Brain pericyte (primary cell): ENCODE data around the gene SLC20A1.
"Not testable (repeated sequence)": the region's sequence is repeated elsewhere in the genome, so short reads cannot be mapped to it uniquely, and the experiment has no call there.

ENCODE experiments used
- DNase-seq: peaks from one replicate; pipeline ENCODE4 v3.0.0-alpha.2; 2012; ENCODE audit warnings: low read depth, low spot score

Gene SLC20A1, protein sequence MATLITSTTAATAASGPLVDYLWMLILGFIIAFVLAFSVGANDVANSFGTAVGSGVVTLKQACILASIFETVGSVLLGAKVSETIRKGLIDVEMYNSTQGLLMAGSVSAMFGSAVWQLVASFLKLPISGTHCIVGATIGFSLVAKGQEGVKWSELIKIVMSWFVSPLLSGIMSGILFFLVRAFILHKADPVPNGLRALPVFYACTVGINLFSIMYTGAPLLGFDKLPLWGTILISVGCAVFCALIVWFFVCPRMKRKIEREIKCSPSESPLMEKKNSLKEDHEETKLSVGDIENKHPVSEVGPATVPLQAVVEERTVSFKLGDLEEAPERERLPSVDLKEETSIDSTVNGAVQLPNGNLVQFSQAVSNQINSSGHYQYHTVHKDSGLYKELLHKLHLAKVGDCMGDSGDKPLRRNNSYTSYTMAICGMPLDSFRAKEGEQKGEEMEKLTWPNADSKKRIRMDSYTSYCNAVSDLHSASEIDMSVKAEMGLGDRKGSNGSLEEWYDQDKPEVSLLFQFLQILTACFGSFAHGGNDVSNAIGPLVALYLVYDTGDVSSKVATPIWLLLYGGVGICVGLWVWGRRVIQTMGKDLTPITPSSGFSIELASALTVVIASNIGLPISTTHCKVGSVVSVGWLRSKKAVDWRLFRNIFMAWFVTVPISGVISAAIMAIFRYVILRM

DNA sequence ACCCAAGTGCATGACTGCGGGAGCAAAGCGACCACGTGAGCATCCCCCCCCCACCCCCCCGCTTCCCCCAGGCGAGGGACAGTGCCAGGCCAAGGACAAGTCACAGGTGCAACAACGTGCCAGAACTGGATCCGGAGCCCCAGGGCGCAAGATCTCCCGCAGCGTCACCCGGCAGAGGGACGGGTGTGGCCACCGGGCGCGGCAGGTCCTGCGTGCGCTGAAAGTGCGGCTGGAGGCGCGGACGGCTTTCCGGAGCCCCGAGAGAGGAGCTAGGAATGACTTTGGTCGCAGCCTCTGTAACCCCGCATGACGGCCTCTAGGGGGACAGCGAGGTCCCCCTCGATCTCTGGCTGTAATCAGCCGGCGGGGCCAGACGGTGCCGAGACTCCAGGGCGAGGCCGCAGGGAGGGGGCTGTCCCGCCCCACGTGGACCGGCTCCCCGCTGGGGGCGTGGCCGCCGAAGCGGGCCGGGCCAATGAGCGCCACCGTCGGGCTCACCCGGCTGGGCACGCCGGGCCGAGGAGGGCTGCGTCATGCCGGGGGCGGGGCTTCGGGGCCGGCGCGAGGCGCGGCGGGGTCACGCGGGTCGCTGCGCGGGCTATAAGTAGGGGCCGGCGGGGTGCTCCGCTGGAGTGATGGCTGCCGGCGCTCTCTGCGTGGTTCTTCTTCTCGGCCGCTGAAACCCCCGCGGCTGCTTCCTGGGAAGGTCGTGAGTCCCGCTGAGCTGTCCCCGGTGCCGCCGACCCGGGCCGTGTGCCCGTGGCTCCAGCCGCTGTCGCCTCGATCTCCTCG is at the start of gene SLC20A1:
SLC20A1 (plus strand) TSS at position 630 of the 792 bp plus-strand sequence. CDS start 890 bp downstream, outside the sequence.
- peak; percentile 59 for DNase-seq

DNA sequence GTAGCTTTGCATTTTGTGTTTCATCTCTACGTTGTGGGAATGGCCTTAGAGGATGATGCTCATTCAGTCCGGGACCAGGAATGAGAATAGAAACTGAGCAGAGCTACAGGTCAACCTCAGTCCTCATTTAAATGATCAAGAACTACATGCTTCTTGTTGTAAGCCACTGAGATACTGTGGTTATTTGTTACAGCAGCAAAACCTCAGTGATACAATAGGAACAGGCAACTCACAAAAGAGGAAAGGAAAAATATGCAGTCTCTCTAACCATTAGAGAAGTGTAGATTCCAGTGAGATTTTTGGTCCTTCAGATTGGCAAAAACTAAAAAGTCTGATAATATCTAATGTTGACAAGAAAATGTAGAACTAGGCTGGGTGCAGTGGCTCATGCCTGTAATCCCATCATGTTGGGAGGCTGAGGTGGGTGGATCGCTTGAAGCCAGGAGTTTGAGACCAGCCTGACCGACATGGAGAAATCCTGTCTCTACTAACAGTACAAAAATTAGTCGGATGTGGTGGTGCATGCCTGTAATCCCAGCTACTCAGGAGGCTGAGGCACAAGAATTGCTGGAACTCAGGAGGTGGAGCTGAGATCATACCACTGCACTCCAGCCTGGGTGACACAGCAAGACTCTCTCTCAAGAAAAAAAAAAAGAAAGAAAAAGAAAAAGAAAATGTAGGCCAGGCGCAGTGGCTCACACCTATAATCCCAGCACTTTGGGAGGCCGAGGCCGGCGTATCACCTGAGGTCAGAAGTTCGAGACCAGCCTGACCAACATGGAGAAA is 48.0 kb upstream of the SLC20A1 start:
- no peak for DNase-seq

DNA sequence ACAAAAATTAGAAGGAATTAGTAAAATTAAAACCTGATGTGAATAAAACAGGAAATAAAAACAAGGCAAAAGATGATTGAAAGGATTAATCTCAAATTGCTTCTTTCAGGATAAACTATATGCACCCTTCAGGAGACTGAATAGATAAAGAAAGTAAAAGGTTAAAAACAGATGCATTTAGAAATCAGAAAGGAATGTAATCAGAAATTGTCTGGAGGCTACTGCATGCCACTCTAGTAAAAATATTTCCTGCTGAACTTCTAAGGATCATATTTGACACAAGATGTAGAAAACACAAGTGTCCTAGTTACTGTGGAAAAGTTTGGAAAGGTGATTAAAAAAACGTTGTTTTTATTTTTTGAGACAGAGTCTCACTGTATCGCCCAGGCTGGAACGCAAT is 45.1 kb upstream of the SLC20A1 start:
- no peak for DNase-seq

- DNase-seq, result no peak
Measured at GRCh38 chr2:112601754-112602153, 44.0 kb upstream of the SLC20A1 start.

DNA sequence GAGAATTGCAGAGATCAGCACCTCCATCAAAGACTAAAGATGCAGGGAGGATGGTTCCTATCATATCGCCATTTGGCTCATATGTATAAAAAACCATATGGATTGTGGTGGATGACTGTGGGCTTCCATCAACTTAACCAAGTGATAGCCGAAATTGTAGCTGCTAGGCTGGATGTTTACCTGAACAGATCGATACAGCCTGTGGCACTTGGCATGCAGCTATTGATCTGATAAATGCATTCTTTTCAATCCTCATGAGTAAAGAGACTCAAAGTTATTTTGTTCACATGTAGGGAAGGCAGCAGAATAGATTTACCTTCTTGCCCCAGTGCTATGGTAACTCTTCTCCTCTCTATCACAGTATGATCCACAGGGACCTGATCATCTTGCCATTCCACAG is 42.8 kb upstream of the SLC20A1 start:
- no peak for DNase-seq

DNA sequence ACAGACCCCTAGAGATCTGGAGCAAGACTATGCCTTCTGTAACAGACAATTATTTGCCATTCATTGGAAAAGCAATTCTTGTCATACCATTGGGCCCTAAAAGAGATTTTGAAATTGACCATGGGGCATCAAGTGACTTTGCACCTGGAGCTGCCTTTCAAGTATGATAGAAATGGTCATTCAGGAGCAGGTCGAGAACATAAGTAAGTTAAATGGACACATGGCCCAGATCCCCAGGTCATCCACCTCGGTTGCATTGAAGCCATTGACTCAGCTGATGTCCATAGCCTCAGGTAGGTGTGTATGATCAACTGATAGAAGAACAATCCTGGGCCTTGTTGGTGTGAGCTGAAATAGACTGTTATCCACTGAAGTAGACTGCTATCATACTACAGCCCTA is 42.0 kb upstream of the SLC20A1 start:
- no peak for DNase-seq

DNA sequence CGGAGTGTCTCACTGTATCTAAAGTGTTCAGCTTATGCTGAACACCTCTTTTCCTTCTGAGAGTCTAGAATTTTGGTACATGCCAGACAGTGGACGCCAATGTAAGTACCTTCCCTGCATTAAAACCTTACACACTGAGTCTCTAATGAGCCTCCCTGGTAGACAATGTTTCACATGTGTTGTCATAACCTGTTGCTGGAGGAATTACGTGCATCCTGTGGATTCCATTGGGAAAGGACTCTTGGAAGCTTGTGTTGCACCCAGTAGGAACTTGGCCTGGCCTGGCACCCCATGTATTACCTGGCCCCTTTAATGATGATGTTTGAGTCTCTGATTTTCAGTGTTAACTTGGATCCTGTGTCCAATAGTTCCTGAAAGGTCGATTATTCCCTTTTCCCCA is 40.8 kb upstream of the SLC20A1 start:
- DNase-seq, result no peak

DNA sequence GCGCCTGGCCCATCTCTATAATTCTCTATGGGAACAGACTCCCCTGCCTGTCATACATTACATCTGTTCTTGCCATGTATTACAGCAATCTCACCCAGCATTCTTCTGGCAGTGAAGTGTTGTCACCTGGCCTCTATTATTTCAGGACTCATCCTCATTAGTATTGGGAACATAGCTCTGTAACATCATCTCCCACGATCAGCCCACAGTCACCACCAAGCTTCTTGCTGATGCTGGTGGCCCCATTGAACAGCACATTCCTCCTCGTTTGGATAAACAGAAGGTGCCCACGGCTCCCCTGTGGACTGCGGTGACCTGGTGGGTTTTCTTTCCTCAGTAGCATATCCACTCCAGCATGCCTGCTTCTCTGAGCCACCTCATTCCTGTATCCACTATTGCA is 39.8 kb upstream of the SLC20A1 start:
- no peak for DNase-seq

GRCh38 chr2:112606547-112606946 is 39.2 kb upstream of the SLC20A1 start:
- no peak for DNase-seq

DNA sequence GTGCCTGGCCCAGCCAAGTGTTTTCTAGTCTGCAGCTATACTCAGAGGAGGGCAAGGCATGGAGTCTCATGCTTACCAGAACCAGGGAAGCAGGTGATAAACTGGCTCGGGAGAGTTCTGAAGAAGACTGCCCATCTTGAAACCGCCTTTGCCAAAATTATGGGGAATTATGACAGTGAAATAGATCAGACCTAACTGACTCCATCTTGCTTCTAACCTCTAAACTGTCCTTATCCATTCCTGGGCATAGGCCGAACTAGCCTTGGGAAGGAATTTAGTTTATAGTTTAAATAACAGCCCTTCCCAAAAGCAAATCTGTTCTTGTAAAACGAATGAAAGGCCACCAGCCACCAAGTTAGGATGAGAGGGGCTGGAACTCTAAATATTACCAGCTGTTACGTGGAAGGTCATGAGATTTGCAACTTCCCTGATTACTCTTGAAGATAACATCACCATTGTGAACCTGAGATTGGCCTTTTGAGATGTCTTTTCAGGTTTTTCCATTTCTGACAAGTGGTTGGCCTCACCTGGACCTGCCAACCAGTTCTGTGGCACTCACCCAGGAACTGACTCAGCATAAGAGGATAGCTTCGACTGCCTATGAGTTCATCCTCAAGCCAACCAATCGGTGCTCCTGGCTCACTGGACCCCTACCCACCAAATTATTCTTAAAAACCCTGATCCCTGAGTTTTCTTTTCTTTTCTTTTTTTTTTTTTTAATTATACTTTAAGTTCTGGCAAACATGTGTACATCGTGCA is 37.9 kb upstream of the SLC20A1 start:
- DNase-seq, result no peak

DNA sequence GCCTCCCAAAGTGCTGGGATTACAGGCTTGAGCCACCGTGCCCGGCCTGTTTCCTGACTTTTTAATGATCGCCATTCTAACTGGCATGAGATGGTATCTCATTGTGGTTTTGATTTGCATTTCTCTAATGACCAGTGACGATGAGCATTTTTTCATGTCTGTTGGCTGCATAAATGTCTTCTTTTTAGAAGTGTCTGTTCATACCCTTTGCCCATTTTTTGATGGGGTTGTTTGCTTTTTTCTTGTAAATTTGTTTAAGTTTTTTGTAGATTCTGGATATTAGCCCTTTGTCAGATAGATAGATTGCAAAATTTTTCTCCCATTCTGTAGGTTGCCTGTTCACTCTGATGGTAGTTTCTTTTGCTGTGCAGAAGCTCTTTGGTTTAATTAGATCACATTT is 36.4 kb upstream of the SLC20A1 start:
- not testable (repeated sequence) for DNase-seq

GRCh38 chr2:112612283-112612682 is 33.5 kb upstream of the SLC20A1 start:
- not testable (repeated sequence) for DNase-seq

DNA sequence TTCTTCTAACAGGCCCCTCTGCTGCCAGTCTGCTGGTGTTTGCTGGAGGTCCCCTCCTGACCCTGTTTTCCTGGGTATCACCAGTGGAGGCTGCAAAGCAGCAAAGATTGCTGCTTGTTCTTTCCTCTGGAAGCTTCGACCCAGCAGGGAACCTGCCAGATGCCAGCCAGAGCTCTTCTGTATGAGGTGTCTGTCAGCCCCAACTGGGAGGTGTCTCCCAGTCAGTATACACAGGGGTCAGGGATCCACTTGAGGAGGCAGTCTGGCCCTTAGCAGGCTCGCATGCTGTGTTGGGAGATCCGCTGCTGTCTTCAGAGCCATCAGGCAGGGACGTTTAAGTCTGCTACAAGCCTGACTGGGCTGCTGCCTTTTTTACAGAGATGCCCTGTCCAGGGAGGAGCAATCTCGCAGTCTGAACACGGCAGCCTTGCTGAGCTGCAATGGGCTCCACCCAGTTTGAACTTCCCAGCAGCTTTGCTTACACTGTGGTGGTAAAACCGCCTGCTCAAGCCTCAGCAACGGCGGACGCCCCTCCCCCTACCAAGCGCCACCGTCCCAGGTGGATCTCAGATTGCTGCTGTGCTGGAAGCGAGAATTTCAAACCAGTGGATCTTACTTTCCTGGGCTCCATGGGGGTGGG is 31.4 kb upstream of the SLC20A1 start:
- DNase-seq, result no peak

- no peak for DNase-seq
Measured at GRCh38 chr2:112615051-112615450, 30.7 kb upstream of the SLC20A1 start.

DNA sequence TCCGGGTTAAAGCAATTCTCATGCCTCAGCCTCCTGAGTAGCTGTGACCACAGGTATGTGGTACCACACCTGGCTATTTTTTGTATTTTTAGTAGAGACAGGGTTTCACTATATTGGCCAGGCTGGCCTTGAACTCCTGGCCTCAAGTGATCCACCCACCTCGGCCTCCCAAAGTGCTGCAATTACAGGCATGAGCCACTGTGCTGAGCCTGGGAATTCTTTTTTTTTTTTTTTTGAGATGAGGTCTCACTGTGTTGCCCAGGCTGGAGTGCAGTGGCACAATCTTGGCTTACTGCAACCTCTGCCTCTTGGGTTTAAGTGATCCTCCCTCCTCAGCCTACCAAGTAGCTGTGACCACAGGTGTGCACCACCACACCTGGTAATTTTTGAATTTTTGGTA is 29.9 kb upstream of the SLC20A1 start:
- DNase-seq, result not testable (repeated sequence)

GRCh38 chr2:112618383-112618782 is 27.4 kb upstream of the SLC20A1 start:
- DNase-seq, result no peak

GRCh38 chr2:112621790-112622527 is 23.8 kb upstream of the SLC20A1 start:
- no peak for DNase-seq

DNA sequence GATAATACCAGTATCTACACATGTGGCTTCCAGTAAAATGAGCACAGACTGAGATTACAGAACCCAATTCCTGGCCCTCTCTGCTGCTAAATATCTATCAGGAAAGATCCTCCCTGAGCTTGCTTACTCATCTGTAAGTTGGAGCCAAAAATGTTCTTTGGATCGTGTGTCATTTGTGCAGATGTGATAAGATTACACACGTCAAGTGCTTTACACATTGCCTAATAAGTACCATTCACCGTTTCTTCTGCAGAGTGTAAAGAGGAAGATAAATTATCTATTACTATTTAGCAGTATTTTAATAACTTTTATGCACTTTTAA is 23.2 kb upstream of the SLC20A1 start:
- no peak for DNase-seq

- no peak for DNase-seq
Measured at GRCh38 chr2:112623913-112624777, 21.6 kb upstream of the SLC20A1 start.
